Fibroblast of lung (primary cell): ENCODE measurements around the gene MEGF8. TPM values are rescaled to one million over a fixed set of nuclear protein-coding genes. Genes with fewer than 3 reads are reported as not detected.

Source experiments
- DNase-seq, 2 donors: peaks; one replicate each; pipeline versions ENCODE4 v3.0.0 to v3.0.0-alpha.2; 2010; ENCODE audit warnings: low read depth in 2 of 2
- H2AFZ ChIP-seq: 2 replicates; pipeline ENCODE4 v1.5.1; 2012; ENCODE audit warnings: low read length, control low read depth, inconsistent platforms
- H3K27ac ChIP-seq: 2 replicates; pipeline ENCODE4 v1.5.1; 2011; ENCODE audit warnings: low read length, control low read depth; ENCODE audit not compliant: insufficient read depth
- H3K27me3 ChIP-seq: 2 replicates; pipeline ENCODE4 v1.5.1; 2011; ENCODE audit warnings: mild to moderate bottlenecking, low read length; ENCODE audit not compliant: control insufficient read depth, insufficient read depth
- H3K36me3 ChIP-seq: 2 replicates; pipeline ENCODE4 v1.5.1; 2011; ENCODE audit warnings: low read length; ENCODE audit not compliant: control insufficient read depth, insufficient read depth
- H3K4me1 ChIP-seq: 2 replicates; pipeline ENCODE4 v1.5.1; 2011; ENCODE audit warnings: low read length; ENCODE audit not compliant: control insufficient read depth, insufficient read depth; ENCODE audit errors: extremely low read depth
- H3K4me2 ChIP-seq: 2 replicates; pipeline ENCODE4 v1.5.1; 2011; ENCODE audit warnings: low read length, control low read depth; ENCODE audit not compliant: insufficient read depth; ENCODE audit errors: extremely low read depth
- H3K4me3 ChIP-seq, 4 experiments: fragments of 200-600 bp in 1 of 4; sonication (generic) in 1 of 4; replicated peaks in 1 of 4; 2 replicates each; pipeline ENCODE4 v1.5.1; 2011 to 2016; ENCODE audit warnings: low read length in 4 of 4, low read depth in 3 of 4, mild to moderate bottlenecking in 3 of 4, control low read depth in 2 of 4, inconsistent platforms in 1 of 4, mixed read lengths in 1 of 4; ENCODE audit not compliant: insufficient read depth in 1 of 4; ENCODE audit errors: control extremely low read depth in 1 of 4
- H3K79me2 ChIP-seq: 2 replicates; pipeline ENCODE4 v1.5.1; 2012; ENCODE audit warnings: mild to moderate bottlenecking, low read length, inconsistent platforms; ENCODE audit not compliant: control insufficient read depth, insufficient read depth
- H3K9ac ChIP-seq: 2 replicates; pipeline ENCODE4 v1.5.1; 2011; ENCODE audit warnings: mild to moderate bottlenecking, low read length, control low read depth; ENCODE audit not compliant: insufficient read depth
- H3K9me3 ChIP-seq: 2 replicates; pipeline ENCODE4 v1.5.1; 2012; ENCODE audit warnings: low read depth, low read length; ENCODE audit not compliant: control insufficient read depth, insufficient read depth
- H4K20me1 ChIP-seq: 2 replicates; pipeline ENCODE4 v1.5.1; 2011; ENCODE audit warnings: low read length; ENCODE audit not compliant: control insufficient read depth, insufficient read depth; ENCODE audit errors: extremely low read depth
- EZH2 ChIP-seq: IDR thresholded peaks from 2 replicates; pipeline ENCODE4 v1.5.1; 2012; ENCODE audit warnings: low read length, control low read depth, mild to moderate bottlenecking; ENCODE audit errors: missing control alignments
- polyA plus RNA-seq, 2 donors: library from polyadenylated mRNA; depleted of rRNA in 1 of 2; stranded (reverse) in 1 of 2; unstranded in 1 of 2; fragments of >200 nt; gene quantifications; 2 replicates each; pipeline ENCODE4 v1.2.1, GENCODE V29; 2011 to 2012; ENCODE audit warnings: missing spikeins in 1 of 2
- total RNA-seq: library from RNA; depleted of rRNA; stranded (reverse); fragments of >200 nt; gene quantifications from 2 replicates; pipeline ENCODE4 v1.2.1, GENCODE V29; 2014
- TF ChIP-seq, protein P1 (sequence below), 2 donors: IDR thresholded peaks in 1 of 2; conservative IDR thresholded peaks in 1 of 2; 1 replicate in 1 of 2; 2 replicates in 1 of 2; pipeline ENCODE4 v1.5.1; 2011 to 2012; ENCODE audit warnings: low read length in 2 of 2, control low read depth in 1 of 2, inconsistent platforms in 1 of 2, low read depth in 1 of 2, mild to moderate bottlenecking in 1 of 2

MEGF8 gene
- total and polyA plus RNA-seq, 2 donors (not counting 1 experiment from before 2014, with no cell fraction given): 9.3 to 27.6 TPM

DNA sequence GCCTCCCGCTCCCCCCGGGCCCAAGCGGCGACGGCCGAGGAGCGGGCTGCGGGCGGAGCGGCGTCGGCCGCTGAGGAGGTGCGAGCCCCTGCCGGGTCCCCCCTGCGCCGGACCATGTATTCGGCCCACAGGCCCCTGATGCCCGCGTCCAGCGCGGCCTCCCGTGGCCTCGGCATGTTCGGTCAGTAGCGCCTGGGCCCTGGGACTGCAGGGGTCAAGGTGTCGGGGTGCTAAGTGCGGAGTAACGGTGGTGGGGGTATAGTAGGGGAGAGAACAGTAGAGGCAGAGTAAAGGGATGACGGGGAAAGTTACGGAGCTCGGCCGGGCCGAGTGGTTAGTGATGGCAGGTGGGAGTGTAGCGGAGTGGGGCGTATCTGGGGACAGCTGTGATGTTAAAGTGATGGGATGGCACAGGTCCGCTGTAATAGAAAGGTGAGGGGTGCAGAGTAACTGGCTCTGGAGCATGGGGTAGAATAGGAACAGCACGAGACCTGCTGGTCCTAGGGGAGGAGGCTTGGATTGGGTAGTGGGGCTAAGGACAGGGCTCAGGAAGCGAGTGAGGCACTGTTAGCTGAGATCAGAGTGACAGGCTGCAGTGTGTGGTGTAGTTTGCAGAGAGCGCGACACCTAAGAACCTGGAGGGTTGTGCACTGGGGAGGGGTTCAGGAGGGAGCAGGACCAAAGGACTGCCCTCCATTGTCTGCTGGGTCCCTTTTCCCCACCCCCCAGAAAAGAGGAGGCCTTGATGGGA lies 40.7 kb upstream of the MEGF8 start:
- Histone ChIP-seq H3K9ac (peak overlapping the region; percentile 66), H2AFZ (no peak overlapping the region)
- no peak for DNase-seq

DNA sequence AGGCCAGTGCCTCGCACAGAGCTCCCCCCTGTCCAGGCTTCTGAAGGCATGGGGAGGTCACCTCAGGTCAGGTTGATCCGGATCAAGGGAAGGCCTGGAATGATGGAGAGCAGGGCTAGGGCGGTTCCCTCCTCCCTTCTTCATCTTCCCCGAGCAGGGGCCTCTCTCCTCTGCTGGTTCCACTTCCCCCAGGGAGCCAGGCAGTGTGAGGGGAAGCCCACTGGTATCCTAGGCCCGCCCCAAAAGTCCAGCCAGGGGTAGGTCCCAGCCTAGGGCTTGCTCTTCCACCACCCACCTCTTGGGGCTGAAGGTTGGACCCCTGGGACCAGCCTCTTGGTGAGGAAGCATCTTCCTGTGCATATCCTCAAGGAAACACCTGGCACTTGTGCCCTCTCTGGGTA lies 39.9 kb upstream of the MEGF8 start:
- H3K27ac ChIP-seq: peak overlapping the region; percentile 65
- H4K20me1 ChIP-seq: no peaks in the 10 kb centered on the region

More for the DNA sequence above, 40.7 kb upstream of the MEGF8 start:
- Histone ChIP-seq H3K4me1 (peaks cover 39% of the 10 kb centered on the region), H3K27ac (peak overlapping the region; percentile 65), H3K4me3 (peak overlapping the region; percentile 73 to 82 (median 81)), H3K79me2 (peaks cover 35% of the 10 kb centered on the region), H3K4me2 (peak overlapping the region; percentile 99), H3K9me3 (no peaks in the 10 kb centered on the region), H3K27me3 (no peaks in the 10 kb centered on the region), H4K20me1 (no peaks in the 10 kb centered on the region), H3K36me3 (peaks cover 22% of the 10 kb centered on the region)
- TF ChIP-seq, protein P1, sequence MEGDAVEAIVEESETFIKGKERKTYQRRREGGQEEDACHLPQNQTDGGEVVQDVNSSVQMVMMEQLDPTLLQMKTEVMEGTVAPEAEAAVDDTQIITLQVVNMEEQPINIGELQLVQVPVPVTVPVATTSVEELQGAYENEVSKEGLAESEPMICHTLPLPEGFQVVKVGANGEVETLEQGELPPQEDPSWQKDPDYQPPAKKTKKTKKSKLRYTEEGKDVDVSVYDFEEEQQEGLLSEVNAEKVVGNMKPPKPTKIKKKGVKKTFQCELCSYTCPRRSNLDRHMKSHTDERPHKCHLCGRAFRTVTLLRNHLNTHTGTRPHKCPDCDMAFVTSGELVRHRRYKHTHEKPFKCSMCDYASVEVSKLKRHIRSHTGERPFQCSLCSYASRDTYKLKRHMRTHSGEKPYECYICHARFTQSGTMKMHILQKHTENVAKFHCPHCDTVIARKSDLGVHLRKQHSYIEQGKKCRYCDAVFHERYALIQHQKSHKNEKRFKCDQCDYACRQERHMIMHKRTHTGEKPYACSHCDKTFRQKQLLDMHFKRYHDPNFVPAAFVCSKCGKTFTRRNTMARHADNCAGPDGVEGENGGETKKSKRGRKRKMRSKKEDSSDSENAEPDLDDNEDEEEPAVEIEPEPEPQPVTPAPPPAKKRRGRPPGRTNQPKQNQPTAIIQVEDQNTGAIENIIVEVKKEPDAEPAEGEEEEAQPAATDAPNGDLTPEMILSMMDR (conservative IDR thresholded peaks at IDR 0.05 in 1 of 2, IDR thresholded peaks at IDR 0.05 in 1 of 2; ENCODE audit: low read depth in 1 of 2, low read length in 2 of 2): no peak
- no peak for TF ChIP-seq EZH2

DNA sequence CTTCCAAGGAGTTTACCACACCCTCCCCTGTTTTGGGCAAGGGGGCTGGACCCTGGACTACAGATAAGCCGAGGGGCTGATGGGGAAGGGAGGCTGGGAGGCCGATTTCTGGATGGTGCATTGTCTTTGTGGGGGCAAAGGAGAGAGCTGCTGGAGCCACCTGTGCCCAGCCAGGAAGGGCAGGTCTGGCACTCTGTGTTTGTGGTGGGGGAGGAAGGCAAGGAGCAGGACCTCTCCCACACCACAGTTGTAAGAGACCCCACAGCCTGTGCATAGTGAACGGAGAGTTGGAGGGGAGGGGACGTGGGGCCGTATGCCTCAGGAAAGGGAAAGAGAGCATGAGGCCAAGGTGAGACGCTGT lies 39.5 kb upstream of the MEGF8 start:
- peaks cover 33% of the 10 kb centered on the region for H3K36me3 ChIP-seq
- H3K9ac ChIP-seq: no peak overlapping the region
- H3K79me2 ChIP-seq: peaks cover 35% of the 10 kb centered on the region
- H3K4me3 ChIP-seq: peak overlapping the region in 3 of 4 experiments; percentile 5 to 82 (median 80)
- H3K27me3 ChIP-seq: no peaks in the 10 kb centered on the region
- H3K9me3 ChIP-seq: no peaks in the 10 kb centered on the region
- H3K4me1 ChIP-seq: peaks cover 39% of the 10 kb centered on the region
- H3K27ac ChIP-seq: peak overlapping the region; percentile 36
- H4K20me1 ChIP-seq: no peaks in the 10 kb centered on the region
- no peak overlapping the region for H2AFZ ChIP-seq
- H3K4me2 ChIP-seq: peak overlapping the region; percentile 99
- DNase-seq: no peak
- TF ChIP-seq, protein P1 (conservative IDR thresholded peaks at IDR 0.05 in 1 of 2, IDR thresholded peaks at IDR 0.05 in 1 of 2; ENCODE audit: low read depth in 1 of 2, low read length in 2 of 2): no peak
- no peak for TF ChIP-seq EZH2

More for the DNA sequence above, 39.9 kb upstream of the MEGF8 start:
- peaks cover 28% of the 10 kb centered on the region for H3K36me3 ChIP-seq
- TF ChIP-seq, protein P1 (conservative IDR thresholded peaks at IDR 0.05 in 1 of 2, IDR thresholded peaks at IDR 0.05 in 1 of 2; ENCODE audit: low read depth in 1 of 2, low read length in 2 of 2): no peak
- no peak for TF ChIP-seq EZH2
- peak overlapping the region; percentile 73 to 82 (median 81) for H3K4me3 ChIP-seq
- H2AFZ ChIP-seq: no peak overlapping the region
- no peaks in the 10 kb centered on the region for H3K9me3 ChIP-seq
- peak overlapping the region; percentile 99 for H3K4me2 ChIP-seq
- no peaks in the 10 kb centered on the region for H3K27me3 ChIP-seq
- H3K4me1 ChIP-seq: peaks cover 39% of the 10 kb centered on the region
- peaks cover 35% of the 10 kb centered on the region for H3K79me2 ChIP-seq
- peak overlapping the region; percentile 23 for H3K9ac ChIP-seq
- DNase-seq: no peak
